HG02610 (cell line): ENCODE data around the gene SLC10A6.
"Not testable (repeated sequence)": the region's sequence is repeated elsewhere in the genome, so short reads cannot be mapped to it uniquely, and the experiment has no call there.

Experiments
- ATAC-seq: cut with Tn5 transposase; IDR thresholded peaks from one replicate; pipeline ENCODE4 v1.9.1; 2021; ENCODE audit warnings: mild to moderate bottlenecking, moderate library complexity; ENCODE audit not compliant: unreplicated experiment

Gene SLC10A6, protein sequence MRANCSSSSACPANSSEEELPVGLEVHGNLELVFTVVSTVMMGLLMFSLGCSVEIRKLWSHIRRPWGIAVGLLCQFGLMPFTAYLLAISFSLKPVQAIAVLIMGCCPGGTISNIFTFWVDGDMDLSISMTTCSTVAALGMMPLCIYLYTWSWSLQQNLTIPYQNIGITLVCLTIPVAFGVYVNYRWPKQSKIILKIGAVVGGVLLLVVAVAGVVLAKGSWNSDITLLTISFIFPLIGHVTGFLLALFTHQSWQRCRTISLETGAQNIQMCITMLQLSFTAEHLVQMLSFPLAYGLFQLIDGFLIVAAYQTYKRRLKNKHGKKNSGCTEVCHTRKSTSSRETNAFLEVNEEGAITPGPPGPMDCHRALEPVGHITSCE

DNA sequence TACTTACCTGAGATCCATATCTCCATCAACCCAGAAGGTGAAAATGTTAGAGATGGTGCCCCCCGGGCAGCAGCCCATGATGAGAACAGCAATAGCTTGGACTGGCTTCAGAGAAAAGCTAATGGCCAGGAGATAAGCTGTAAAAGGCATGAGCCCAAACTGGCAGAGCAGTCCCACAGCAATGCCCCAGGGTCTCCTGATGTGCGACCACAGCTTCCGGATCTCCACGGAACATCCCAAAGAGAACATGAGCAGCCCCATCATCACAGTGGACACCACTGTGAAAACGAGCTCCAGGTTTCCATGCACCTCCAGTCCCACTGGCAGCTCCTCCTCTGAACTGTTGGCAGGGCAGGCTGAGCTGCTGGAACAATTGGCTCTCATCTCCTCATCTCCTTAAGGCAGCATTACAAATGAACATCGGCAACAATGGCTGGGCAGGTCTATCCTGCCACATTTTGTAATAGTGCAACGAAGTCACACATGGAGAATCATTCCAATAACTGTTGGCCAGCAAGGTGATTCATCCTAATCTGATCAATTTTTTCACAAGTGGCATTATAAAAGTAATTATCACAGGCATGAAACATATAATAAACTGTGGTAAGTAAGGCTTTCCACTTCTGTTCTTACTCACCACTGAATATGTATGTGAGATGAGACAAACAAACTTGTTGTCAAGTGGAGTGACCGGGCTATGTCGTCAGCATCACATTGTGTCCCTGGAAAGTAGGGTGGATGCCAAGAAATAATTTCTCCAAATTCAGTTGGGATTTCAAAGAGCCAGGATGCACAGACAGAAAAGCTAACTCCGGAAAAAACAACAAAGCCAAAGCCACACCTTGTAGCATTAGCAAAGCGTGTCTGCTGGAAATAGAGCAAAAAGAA lies at the start of gene SLC10A6:
Gene SLC10A6 (minus strand): TSS at position 653 of the 888 bp plus-strand sequence. CDS start 269 bp downstream, at position 384.
- no peak for ATAC-seq

DNA sequence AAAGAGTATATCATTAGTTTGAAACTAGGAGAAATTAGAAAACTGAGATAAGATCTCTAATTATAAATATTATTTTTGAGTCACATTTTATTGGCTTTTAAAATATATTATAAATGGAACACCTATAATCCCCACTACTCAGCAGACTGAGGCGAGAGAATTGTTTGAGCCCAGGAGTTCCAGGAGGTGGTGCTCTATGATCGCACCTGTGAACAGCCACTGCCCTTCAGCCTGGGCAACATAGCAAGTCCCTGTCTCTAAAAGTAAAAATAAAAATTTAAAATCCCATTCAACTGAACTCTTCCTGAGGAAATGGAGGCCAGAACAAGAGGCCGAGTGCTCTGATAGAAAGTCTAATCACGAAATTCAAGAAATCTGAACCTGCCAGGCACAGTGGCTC lies 49.4 kb upstream of the SLC10A6 start:
- ATAC-seq, result no peak

DNA sequence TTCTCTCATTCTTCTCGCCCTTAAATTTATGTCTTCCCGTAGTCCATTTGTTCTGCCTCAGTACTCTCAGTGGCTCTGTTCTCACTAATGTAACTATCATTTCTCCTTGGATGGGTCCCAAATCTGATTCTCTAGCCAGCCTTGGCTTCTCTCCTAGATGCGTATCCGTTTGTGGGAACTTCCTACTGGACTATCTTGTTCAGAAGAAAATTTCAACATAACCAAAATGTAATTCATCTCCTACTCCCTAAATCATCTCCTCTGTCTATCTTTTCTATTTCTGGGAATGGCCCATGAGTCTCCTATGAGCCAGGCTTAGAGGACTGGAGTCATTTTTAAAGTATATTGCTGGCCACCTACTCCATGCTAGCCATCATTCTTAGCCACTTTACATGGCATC lies 47.4 kb upstream of the SLC10A6 start:
- no peak for ATAC-seq

DNA sequence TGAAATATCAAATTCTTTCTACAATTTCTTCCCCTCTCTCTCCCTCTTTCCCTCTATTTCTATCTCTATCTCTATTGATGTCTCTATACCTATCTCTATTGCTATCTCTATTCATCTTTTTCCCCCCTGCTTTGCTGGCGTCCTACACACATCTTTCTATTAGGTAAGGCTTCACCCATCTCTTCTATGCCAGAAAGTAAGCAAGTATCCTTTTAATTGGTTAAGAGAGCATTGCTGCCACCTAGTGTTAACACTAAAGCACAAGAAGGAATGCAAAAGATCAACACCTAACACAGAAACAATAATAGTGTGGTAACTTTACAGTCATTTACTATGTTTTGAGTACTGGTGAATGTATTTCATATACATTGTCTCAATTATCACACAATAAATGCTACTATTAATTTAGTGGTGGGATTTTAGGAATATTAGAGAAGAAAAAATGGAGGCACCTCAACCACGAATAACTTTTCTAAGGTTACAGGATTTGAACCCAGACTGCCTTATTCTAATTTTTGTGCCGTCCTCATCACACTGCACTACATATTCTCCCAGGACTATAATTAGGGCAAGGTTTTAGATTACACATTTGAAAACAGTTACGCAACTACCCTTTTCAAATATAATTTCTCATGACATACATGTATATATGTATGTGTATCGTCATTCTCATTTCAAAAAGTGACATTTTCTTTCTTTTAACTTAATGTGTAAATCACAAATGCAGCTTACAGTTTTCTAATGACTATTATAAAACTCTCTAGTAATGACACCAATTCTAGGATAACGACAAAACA lies 46.7 kb upstream of the SLC10A6 start:
- ATAC-seq, result peak; percentile 53

DNA sequence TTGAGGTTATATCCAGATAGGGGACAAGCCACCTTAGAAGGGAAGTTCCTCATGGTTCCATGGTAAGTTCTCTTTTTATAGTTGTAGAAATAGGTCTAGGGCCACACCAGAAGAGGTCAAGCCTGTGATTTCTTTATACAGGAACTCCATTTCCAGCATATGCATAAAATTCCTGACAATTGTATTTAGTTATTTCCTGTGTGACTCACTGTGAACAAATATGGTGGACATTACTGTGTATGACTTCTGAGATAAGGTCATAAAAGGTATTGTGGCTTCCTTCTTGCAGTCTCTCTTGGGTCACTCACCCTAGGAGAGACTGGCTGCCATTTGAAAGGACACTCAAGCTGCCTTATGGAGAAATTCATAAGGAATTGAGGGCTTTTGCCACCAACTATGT lies 45.3 kb upstream of the SLC10A6 start:
- no peak for ATAC-seq

DNA sequence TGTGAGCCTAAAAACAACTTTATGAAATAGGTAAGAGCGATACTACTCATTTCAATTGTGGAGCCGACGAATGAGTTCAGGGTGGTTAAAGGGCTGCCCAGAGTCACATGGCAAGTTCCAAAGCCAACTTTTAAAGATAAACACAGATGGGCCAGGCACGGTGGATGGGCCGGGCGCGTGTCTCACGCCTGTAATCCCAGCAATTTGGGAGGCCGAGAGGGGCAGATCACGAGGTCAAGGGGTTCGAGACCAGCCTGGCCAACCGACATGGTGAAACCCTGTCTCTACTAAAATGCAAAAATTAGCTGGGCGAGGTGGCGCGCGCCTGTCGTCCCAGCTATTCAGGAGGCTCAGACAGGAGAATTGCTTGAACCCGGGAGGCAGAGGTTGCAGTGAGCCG lies 44.0 kb upstream of the SLC10A6 start:
- no peak for ATAC-seq

DNA sequence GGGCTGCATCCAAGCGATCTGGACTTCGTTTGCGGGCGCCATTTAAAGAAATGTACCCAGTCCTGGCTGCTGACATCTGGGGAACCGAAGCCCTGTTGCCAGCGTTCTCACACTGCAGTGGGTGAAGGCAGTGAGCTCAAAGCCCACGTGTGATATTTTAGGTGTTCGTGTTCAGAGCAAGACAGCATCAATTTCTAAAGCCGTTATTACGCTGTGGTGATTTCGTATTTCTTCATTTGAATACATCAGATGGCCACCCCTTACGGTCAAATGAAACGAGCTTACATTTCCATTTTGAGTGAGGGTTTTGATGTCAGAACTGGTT lies 43.4 kb upstream of the SLC10A6 start:
- ATAC-seq, result no peak

DNA sequence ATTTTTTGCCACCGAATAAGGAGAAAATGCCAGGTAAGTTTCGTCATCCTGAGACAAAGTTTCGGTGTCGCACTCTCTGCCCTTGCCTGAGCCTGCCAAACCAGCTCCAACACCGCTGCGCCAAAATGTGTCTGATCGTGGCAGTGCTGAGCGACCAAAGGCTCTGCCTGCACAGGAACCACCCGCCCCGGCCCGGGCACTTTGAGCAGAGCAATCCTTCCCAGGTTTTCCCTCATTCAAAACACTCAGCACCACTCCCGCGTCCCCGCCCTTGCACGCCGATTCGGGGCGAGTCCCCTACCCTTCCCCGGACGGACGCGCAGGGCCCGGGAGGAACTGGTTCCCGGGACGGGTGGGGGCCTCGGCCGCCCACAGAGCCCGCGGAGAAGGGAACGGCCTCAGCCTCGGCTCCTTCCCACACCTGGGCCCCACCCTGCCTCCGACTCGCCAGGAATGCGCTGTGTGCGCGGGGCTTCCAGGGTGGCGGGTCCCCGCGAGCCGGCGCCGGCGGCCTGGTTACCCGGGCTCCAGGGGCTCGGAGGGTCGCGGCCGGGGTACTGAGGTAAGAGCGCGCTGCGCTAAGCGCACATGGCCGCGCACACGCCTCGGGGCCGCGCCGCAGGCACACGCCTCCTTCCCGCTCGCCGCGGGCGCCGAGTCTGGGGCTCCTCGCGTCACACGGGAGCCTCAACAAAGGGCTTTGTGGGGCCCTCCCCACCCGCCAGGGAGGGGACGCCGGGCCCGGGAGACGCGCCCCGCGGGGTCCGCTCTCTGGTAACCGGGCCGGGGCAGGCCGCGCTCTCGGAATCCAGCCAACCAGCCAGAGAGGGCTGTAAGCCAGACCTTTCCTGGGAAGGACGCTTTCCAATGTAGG lies 42.8 kb upstream of the SLC10A6 start, which contains the start of gene C4orf36:
Gene C4orf36 (minus strand): TSS at position 661 of the 874 bp plus-strand sequence. CDS start 902 bp downstream, outside the sequence.
- peak; percentile 57 for ATAC-seq

DNA sequence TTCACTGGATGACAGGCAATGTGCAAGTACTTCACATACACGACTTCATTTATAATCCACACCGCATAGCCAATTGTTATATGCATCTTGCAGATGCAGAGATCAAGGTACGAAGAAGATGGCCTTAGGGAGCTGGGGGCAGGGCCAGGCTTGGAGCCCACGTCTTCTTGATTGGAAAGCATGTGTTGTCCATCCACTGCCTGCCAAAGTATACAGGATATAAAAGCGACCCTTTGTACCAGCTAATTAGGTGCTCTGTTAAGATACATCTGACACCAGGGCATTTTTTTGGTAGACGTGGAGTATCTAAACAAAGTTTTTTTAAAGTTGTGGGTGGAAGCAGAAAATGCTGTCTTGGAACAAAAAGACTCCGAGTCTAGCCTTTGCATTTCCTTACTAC lies 41.6 kb upstream of the SLC10A6 start:
- no peak for ATAC-seq

DNA sequence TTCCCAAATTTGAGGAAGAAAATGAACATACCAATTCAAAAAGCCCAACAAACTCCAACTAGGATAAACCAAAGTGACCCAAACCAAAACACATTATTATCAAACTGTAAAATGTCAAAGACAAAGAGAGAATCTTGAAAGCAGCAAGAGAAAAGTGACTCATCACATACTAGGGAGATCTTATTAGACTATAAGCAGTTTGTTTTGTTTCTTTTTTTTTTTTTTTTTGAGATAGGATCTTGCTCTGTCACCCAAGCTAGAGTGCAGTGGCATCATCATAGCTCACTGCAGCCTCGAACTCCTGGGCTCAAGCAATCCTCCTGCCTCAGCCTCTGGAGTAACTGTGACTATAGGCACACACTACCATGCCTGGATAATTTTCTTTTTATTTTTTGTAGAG lies 30.5 kb upstream of the SLC10A6 start:
- no peak for ATAC-seq

DNA sequence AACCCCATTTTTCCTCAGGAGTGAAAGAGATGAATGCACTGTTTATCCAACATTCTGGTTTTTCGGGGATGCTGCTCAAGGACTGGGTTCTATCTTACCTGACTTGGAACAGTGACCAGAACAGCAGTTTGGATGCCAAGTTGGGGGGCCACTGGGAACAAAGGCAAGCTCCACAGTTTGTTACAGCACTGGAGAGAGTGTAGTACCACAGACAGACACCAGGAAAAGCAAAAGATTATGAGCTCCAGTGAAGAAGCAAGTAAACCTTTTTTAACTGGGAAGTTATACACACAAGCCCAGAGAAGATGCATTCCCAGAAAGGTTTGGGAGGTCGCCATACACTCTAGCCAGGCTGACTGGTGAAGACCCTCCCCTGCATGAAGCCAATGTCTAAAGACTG lies 29.5 kb upstream of the SLC10A6 start:
- no peak for ATAC-seq

DNA sequence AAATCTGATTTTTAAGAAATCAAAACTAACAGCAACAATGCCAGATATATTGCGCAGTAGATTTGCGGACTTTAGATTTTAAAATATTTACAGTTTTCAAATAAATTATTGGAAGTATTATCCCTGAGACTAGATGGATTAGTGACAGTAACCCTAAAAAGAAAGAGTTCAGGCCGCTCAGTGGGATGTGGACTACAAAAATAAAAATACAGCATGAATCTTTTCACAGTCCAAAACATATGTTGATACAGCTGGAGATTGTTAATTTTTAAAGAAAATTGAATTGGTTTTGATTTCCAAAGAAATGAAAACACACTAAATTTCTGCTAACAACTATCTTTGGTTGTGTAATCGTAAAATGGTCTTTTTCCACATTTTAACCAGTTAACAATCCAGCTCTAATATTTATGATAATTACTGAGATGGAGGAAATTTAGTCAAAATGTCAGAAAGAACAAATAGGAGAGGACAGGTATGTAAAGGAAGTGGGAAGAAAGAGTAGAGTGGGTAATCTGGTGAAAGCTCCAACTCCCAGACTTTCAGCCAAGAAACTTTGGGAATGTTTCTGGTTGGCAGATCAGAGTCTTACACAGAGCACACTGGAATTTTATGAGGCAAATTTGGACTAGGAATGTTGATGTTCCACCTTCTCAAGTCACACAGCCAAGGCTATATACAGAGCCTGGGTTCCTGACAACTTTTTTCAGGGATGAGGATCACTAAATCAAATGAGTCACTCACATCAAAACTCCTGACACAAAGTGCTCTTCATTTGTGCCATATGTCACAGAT lies 27.9 kb upstream of the SLC10A6 start:
- no peak for ATAC-seq

DNA sequence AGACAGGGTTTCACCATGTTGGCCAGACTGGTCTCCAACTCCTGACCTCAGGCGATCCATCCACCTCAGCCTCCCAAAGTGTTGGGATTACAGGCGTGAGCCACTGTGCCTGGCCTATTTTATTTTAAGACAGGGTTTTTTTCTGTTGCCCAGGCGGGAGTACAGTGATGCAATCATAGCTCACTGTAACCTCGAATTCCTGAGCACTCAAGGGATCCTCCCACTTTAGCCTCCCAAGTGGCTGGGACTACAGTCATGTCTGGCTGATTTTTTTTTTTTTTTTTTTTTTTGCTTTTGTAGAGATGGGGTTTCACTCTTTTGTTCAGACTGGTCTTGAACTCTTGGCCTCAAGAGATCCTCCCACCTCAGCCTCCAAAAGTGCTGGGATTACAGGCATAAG lies 26.3 kb upstream of the SLC10A6 start:
- not testable (repeated sequence) for ATAC-seq

DNA sequence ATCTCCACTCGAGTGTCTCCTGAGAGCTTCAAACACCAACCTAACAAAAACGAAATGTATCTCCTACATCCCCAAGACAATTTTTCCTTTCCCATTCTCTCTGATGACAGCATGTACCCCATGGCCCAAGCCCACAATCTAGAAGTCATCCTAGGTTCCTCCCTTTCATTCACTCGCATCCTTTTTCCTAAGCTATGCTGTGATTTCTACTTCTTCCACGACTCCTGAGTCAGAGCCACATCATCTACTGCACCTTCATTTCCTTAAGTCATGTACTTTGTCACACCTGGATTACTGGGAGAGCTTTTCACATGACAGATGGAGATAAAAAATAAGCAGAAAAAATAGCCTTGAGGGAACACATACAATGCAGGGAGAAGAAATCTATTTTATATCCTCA lies 23.0 kb upstream of the SLC10A6 start:
- no peak for ATAC-seq

DNA sequence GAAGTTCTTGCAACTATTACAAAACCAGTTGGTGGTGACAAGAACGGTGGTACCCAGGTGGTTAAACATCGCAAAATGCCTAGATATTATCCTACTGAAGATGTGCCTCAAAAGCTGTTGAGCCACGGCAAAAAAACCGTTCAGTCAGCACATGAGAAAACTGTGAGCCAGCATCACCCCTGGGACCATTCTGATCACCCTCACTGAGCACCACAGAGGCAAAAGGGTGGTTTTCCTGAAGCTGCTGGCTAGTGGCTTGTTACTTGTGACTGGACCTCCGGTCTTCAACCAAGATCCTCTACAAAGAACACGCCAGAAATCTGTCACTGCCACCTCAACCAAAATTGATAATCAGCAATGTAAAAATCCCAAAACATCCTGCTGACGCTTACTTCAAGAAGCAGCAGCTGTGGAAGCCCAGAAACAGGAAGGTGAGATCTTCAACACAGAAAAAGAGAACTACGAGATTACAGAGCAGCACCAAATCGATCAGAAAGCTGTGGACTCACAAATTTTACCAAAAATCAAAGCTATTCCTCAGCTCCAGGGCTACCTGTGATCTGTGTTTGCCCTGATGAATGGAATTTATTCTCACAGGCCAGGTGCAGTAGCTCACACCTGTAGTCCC lies 21.4 kb upstream of the SLC10A6 start:
- no peak for ATAC-seq

DNA sequence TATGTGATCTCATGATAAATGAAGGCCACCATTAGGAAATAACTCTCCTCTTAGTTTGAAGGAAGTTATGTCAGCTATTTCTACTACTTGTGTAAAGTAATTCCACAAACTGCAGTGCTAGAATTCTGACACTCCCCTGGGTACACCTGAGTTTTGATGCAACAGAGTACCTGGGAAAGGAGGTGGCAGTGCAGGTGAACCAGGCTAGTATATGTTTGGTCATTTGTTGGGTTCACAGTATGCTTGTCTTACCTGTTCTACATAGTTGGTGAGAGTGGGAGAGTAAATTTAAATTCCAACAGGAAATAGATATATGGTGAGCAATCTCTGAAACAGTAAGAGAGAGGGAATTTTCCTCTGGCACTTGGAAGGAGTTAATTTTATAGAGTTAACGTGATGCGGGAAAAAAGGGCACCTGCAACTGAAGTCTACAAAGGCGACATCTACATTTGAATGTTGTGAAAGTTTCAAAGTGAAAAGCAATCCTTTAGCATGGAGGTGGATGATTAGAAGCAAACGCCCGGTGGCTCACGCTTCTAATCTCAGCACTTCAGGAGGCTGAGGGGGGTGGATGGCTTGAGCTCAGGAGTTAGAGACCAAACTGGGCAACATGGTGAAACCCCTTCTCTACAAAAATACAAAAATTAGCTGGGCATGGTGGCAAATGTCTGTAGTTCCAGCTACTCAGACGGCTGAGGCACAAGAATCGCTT lies 8.3 kb upstream of the SLC10A6 start:
- ATAC-seq, result no peak

DNA sequence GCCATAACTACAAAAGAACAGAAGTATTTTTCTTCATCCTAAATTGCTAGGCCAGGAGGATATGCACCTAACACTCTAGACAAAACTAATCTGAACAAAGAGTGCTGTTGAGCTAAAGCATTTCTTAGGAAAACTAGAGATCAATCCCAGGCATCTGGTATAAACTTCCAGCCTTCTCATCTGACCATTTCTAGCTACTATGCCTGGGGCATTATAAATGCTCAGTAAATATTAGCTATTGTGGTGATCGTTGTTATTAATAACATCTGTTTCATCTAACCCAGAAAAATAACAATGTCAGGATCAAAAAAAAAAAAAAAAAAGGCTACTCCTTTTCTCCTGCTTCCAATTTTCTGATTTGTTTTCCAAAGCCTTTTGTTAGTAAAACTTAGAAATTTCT lies 7.7 kb upstream of the SLC10A6 start:
- no peak for ATAC-seq

DNA sequence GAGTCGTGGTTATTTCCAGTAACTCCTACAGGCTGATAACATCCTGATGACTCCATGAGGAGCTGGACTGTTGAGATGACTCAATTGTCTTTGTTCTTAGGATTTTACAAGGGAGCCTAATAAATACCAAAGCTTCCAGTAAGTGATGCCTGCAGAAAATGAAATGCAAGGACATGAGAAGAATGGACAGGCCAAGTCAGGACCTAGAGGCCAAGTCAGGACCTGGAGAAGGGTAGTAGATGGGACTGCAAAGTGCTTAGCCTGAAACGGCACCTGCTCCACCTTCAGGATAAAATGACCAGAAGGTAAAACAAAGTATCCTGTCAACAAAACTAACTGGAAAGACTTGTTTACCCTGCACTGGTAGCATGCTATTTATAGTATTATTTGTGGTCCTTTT lies 6.4 kb upstream of the SLC10A6 start:
- ATAC-seq, result no peak
